K562 (cell line): ENCODE measurements around the gene OR6K3. TPM values are rescaled to one million over a fixed set of nuclear protein-coding genes. Genes with fewer than 3 reads are reported as not detected.

Source experiments
- ATAC-seq: fragments of 200-7000 bp; cut with Tn5 transposase; 3 replicates; pipeline ENCODE4 v1.9.1; 2020; ENCODE audit warnings: moderate library complexity
- BruUV-seq: library from RNA; stranded (reverse); fragments of 400-500 nt; replicated peaks from 2 replicates; lab custom pipeline; 2021; lab: Mats Ljungman, UMichigan
- CTCF ChIA-PET: fragments of 300-600 bp; formaldehyde crosslinking; extraction: SDS; loops from one replicate; lab custom pipeline; 2021; ENCODE audit warnings: low intra/inter-chr PET ratio; lab: Yijun Ruan, JAX
- POLR2A ChIA-PET: fragments of 300-600, 350-650 bp; sonication (Branson Sonifier 250); formaldehyde crosslinking; extraction: SDS; loops from one replicate; lab custom pipeline; 2021; ENCODE audit warnings: antibody characterized with exemption, inconsistent platforms; lab: Yijun Ruan, JAX
- DNase-seq, 4 experiments: peaks; one replicate each; pipeline versions ENCODE4 v3.0.0 to v3.0.0-alpha.2; 2011 to 2018; ENCODE audit warnings: low spot score in 3 of 4, mixed read lengths in 3 of 4; ENCODE audit errors: extremely low read depth in 1 of 4
- FAIRE-seq: peaks from 2 replicates; lab custom pipeline; 2011; peaks lifted over from hg19 to GRCh38; lab: Jason Lieb, UNC
- H2AFZ ChIP-seq: 2 replicates; pipeline ENCODE4 v1.6.0; 2011; ENCODE audit warnings: low read depth, low read length, control low read depth, inconsistent platforms
- H3K27ac ChIP-seq: fragments of 200-600 bp; 3 replicates; pipeline ENCODE4 v1.8.0; 2011; ENCODE audit warnings: low read depth, mild to moderate bottlenecking, control low read depth, inconsistent platforms, low read length, moderate library complexity, mixed read lengths; ENCODE audit errors: extremely low read depth
- H3K27me3 ChIP-seq, 2 experiments: fragments of 300-600 bp in 1 of 2; 2 replicates in 1 of 2; 3 replicates in 1 of 2; pipeline versions ENCODE4 v1.6.0 to v1.8.0; 2011; ENCODE audit warnings: inconsistent platforms in 2 of 2, low read length in 2 of 2, mild to moderate bottlenecking in 1 of 2, mixed read lengths in 1 of 2, moderate library complexity in 1 of 2; ENCODE audit not compliant: control insufficient read depth in 2 of 2, insufficient read depth in 2 of 2
- H3K36me3 ChIP-seq: fragments of 300-600 bp; 3 replicates; pipeline ENCODE4 v1.8.0; 2011; ENCODE audit warnings: mild to moderate bottlenecking, low read length, inconsistent platforms; ENCODE audit not compliant: control insufficient read depth, insufficient read depth
- H3K4me1 ChIP-seq, 2 experiments: fragments of 200-600 bp in 1 of 2; replicated peaks in 1 of 2; 2 replicates in 1 of 2; 3 replicates in 1 of 2; pipeline versions ENCODE4 v1.5.1 to v1.8.0; 2011; ENCODE audit warnings: inconsistent platforms in 2 of 2, low read length in 2 of 2, mild to moderate bottlenecking in 1 of 2, mixed read lengths in 1 of 2, moderate library complexity in 1 of 2; ENCODE audit not compliant: control insufficient read depth in 2 of 2, insufficient read depth in 2 of 2
- H3K4me2 ChIP-seq: 2 replicates; pipeline ENCODE4 v1.6.1; 2011; ENCODE audit warnings: low read length, control low read depth, inconsistent platforms, mixed read lengths; ENCODE audit not compliant: insufficient read depth
- H3K4me3 ChIP-seq: fragments of 200-600 bp; sonication (generic), shearing (Covaris generic); 2 replicates; pipeline ENCODE4 v1.5.1; 2016; ENCODE audit warnings: control low read depth, inconsistent platforms
- H3K79me2 ChIP-seq: fragments of 200-600 bp; 3 replicates; pipeline ENCODE4 v1.8.0; 2011; ENCODE audit warnings: low read length, inconsistent platforms; ENCODE audit not compliant: control insufficient read depth, insufficient read depth
- H3K9ac ChIP-seq, 2 experiments: 2 replicates each; pipeline versions ENCODE4 v1.6.0 to v1.6.1; 2011; ENCODE audit warnings: low read depth in 2 of 2, low read length in 2 of 2, control low read depth in 1 of 2, inconsistent platforms in 1 of 2, mild to moderate bottlenecking in 1 of 2, mixed read lengths in 1 of 2; ENCODE audit not compliant: insufficient read depth in 1 of 2
- H3K9me1 ChIP-seq: one replicate; pipeline ENCODE4 v1.6.0; 2011; ENCODE audit warnings: inconsistent platforms, mild to moderate bottlenecking, low read length, moderate library complexity; ENCODE audit not compliant: control insufficient read depth, insufficient read depth
- H3K9me3 ChIP-seq: replicated peaks from 2 replicates; pipeline ENCODE4 v1.5.1; 2011; ENCODE audit warnings: low read depth, low read length, inconsistent platforms; ENCODE audit not compliant: control insufficient read depth, insufficient read depth
- H4K20me1 ChIP-seq: replicated peaks from 2 replicates; pipeline ENCODE4 v1.6.1; 2011; ENCODE audit warnings: low read length, inconsistent platforms, mixed read lengths; ENCODE audit not compliant: control insufficient read depth, insufficient read depth
- CHD7 ChIP-seq: fragments of 200-600 bp; sonication (generic); IDR thresholded peaks from one replicate; pipeline ENCODE4 v1.6.1; 2012; ENCODE audit warnings: mild to moderate bottlenecking, low read depth, low read length, inconsistent platforms
- NFIC ChIP-seq: fragments of 450-650 bp; IDR thresholded peaks from 2 replicates; pipeline ENCODE4 v1.6.1; 2017; ENCODE audit warnings: mild to moderate bottlenecking, inconsistent platforms
- SETDB1 ChIP-seq: IDR thresholded peaks from one replicate; pipeline ENCODE4 v1.6.1; 2012; ENCODE audit warnings: low read length, control low read depth, inconsistent platforms
- WGBS: fragments of 100-300 bp; shearing (Covaris generic); methylation state at CpG from one replicate; pipeline ENCODE4 v1.1.6; 2016; ENCODE audit warnings: low coverage, mixed read lengths; ENCODE audit not compliant: insufficient coverage; ENCODE audit errors: missing lambda C conversion rate; 5-methylcytosine and 5-hydroxymethylcytosine counted together
- in situ Hi-C: fragments of 300-500 bp; cut with MboI; formaldehyde crosslinking; loops from 4 replicates; pipeline ENCODE4 v1.15.0; 2018; ENCODE audit warnings: inconsistent platforms, mixed read lengths
- intact Hi-C: fragments of 100-400 bp; cut with micrococcal nuclease; formaldehyde crosslinking; loops from 2 replicates; pipeline ENCODE4 v1.14.2; 2022
- polyA plus RNA-seq, 8 experiments: library from polyadenylated mRNA; depleted of rRNA in 4 of 8; stranded (reverse) in 5 of 8; unstranded in 3 of 8; fragments of >200 nt; fragmentation: Nextera tagmentation in 2 of 8; fragmentation: Illumina TruSeq in 1 of 8; extraction: Ambion mirVana in 2 of 8; extraction: Trizol in 1 of 8; gene quantifications; 2 replicates each; pipeline versions ENCODE4 v1.2.1 to v1.2.3, GENCODE V29; 2011 to 2014; ENCODE audit warnings: inconsistent platforms in 1 of 8, missing spikeins in 1 of 8
- total RNA-seq, 7 experiments: library from RNA; depleted of rRNA in 6 of 7; stranded (reverse); fragments of >200 nt in 6 of 7; fragmentation: Illumina TruSeq in 2 of 7; extraction: Trizol in 2 of 7; gene quantifications; 2 replicates each; pipeline versions ENCODE4 v1.2.1 to v1.2.3, GENCODE V29; 2011 to 2021; ENCODE audit warnings: low replicate concordance in 1 of 7

Gene OR6K3
- total and polyA plus RNA-seq, 9 of the 15 experiments (the other 6 are each of a cell fraction or from before 2014, with no cell fraction given) = not detected

GRCh38 chr1:158694596-158694995, 25.9 kb downstream of the OR6K3 start:
- DNase-seq (no peak), FAIRE-seq (no peak)
- intact Hi-C loops (no loop called here), in situ Hi-C loops (no loop called here)
- Histone ChIP-seq H3K4me1 (peaks cover 5 to 11% of the 10 kb centered on the region in 2 experiments; a peak in 4 of 5 replicates), H3K9me1 (no peaks in the 10 kb centered on the region), H3K4me3 (no peak overlapping the region), H3K27ac (no peak overlapping the region), H3K9me3 (no peaks in the 10 kb centered on the region), H3K79me2 (no peaks in the 10 kb centered on the region), H4K20me1 (no peaks in the 10 kb centered on the region)
- CTCF ChIA-PET = no interaction called here
- 57% methylated on average over 2 of the region's 2 CpGs for WGBS
- POLR2A ChIA-PET = interaction anchor here (1.9 kb wide), 1 partner anchor 8 kb away, joined by 11 read pairs; the partner anchor contains the start of gene SPTA1
- no TSS peak for BruUV-seq
- TF ChIP-seq CHD7 (no peak), SETDB1 (no peak), NFIC (peak; percentile 73)
- TF ChIP-seq, all 486 proteins: peak for 1
- H3K36me3 ChIP-seq = no peaks in the 10 kb centered on the region
- no peak overlapping the region for H3K9ac ChIP-seq
- peak overlapping the region; percentile 67 for H2AFZ ChIP-seq
- no peak overlapping the region for H3K4me2 ChIP-seq
- no peaks in the 10 kb centered on the region for H3K27me3 ChIP-seq
- ATAC-seq = no peak
